OCI-LY3 (cell line): ENCODE measurements around the gene TYW1.
"Not testable (repeated sequence)": the region's sequence is repeated elsewhere in the genome, so short reads cannot be mapped to it uniquely, and the experiment has no call there.

Experiments used
- CTCF ChIP-seq: fragments of 200-600, 300-600 bp; sonication (generic); IDR thresholded peaks from 2 replicates; pipeline ENCODE4 v1.5.1; 2014; ENCODE audit warnings: antibody characterized with exemption, low read length, low read depth
- EZH2phosphoT487 ChIP-seq: fragments of 200-600 bp; shearing (Covaris generic); IDR thresholded peaks from 2 replicates; pipeline ENCODE4 v1.6.1; 2018; ENCODE audit warnings: antibody characterized with exemption, mixed run types, low read depth

- not testable (repeated sequence) for TF ChIP-seq CTCF, EZH2phosphoT487
Measured at GRCh38 chr7:67264000-67264399, 267.4 kb downstream of the TYW1 start.
